HCT116 (cell line): ENCODE measurements around the gene KRTAP6-1. TPM values are rescaled to one million over a fixed set of nuclear protein-coding genes. Genes with fewer than 3 reads are reported as not detected.

Experiments
- ATAC-seq: fragments of 200-7000 bp; cut with Tn5 transposase; 2 replicates; pipeline ENCODE4 v1.9.1; 2020; ENCODE audit warnings: mild to moderate bottlenecking, moderate library complexity
- BruUV-seq: library from RNA; stranded (reverse); fragments of 400-500 nt; replicated peaks from 2 replicates; lab custom pipeline; 2021; lab: Mats Ljungman, UMichigan
- CTCF ChIA-PET: fragments of 300-600 bp; sonication (Branson Sonifier 250); formaldehyde crosslinking; loops from one replicate; lab custom pipeline; 2021; ENCODE audit warnings: antibody characterized with exemption; lab: Charles Lee
- POLR2A ChIA-PET: fragments of 300-600, 350-600 bp; sonication (Branson Sonifier 250); formaldehyde crosslinking; loops from one replicate; lab custom pipeline; 2021; ENCODE audit warnings: antibody characterized with exemption; lab: Charles Lee
- RAD21 ChIA-PET, 2 experiments: fragments of 300-600 bp; sonication (Branson Sonifier 250); formaldehyde crosslinking; loops; one replicate each; lab custom pipeline; 2023; ENCODE audit warnings: low total read pairs in 2 of 2; ENCODE audit not compliant: uncharacterized antibody in 2 of 2, unreplicated experiment in 2 of 2, low non-redundant PET in 1 of 2; lab: Charles Lee
- DNase-seq: peaks from one replicate; pipeline ENCODE4 v3.0.0-alpha.2; 2010; ENCODE audit warnings: low read depth, low spot score
- H2AFZ ChIP-seq: fragments of 200-600 bp; shearing (Covaris generic), sonication (generic); 2 replicates; pipeline ENCODE4 v1.6.1; 2017; ENCODE audit warnings: low read depth, mixed run types, mixed read lengths, antibody characterized with exemption, low read length; ENCODE audit not compliant: poor library complexity, severe bottlenecking
- H3K27ac ChIP-seq: 2 replicates; pipeline ENCODE4 v1.5.1; 2012; ENCODE audit warnings: low read depth, low read length
- H3K27me3 ChIP-seq: fragments of 200-600 bp; sonication (generic); 2 replicates; pipeline ENCODE4 v1.6.1; 2016; ENCODE audit warnings: mixed run types, low read length, mixed read lengths; ENCODE audit not compliant: insufficient read depth
- H3K36me3 ChIP-seq, 2 experiments: fragments of 200-500 bp in 1 of 2; fragments of 200-600 bp in 1 of 2; sonication (Bioruptor generic) in 1 of 2; sonication (generic) in 1 of 2; 2 replicates each; pipeline versions ENCODE4 v1.5.1 to v1.6.1; 2014 to 2016; ENCODE audit warnings: low read length in 2 of 2, inconsistent platforms in 1 of 2, mixed read lengths in 1 of 2, mixed run types in 1 of 2; ENCODE audit not compliant: insufficient read depth in 2 of 2, control insufficient read depth in 1 of 2
- H3K4me1 ChIP-seq, 2 experiments: fragments of 200-600 bp in 1 of 2; sonication (generic) in 1 of 2; 2 replicates each; pipeline versions ENCODE4 v1.5.1 to v1.6.1; 2012 to 2017; ENCODE audit warnings: low read length in 2 of 2, inconsistent platforms in 1 of 2, mild to moderate bottlenecking in 1 of 2, mixed read lengths in 1 of 2, mixed run types in 1 of 2, moderate library complexity in 1 of 2; ENCODE audit not compliant: insufficient read depth in 2 of 2, control insufficient read depth in 1 of 2
- H3K4me2 ChIP-seq: fragments of 200-600 bp; sonication (generic); 2 replicates; pipeline ENCODE4 v1.6.1; 2017; ENCODE audit warnings: mixed run types, low read length, mixed read lengths
- H3K4me3 ChIP-seq, 2 experiments: fragments of 200-600 bp in 1 of 2; sonication (generic) in 1 of 2; replicated peaks in 1 of 2; 2 replicates each; pipeline ENCODE4 v1.5.1; 2011 to 2016; ENCODE audit warnings: low read length in 2 of 2, control low read depth in 1 of 2, low read depth in 1 of 2, mild to moderate bottlenecking in 1 of 2, mixed read lengths in 1 of 2, mixed run types in 1 of 2
- H3K79me2 ChIP-seq: fragments of 200-600 bp; sonication (generic); 2 replicates; pipeline ENCODE4 v1.6.1; 2017; ENCODE audit warnings: mild to moderate bottlenecking, mixed run types, low read length, moderate library complexity, mixed read lengths; ENCODE audit not compliant: insufficient read depth
- H3K9ac ChIP-seq: fragments of 200-600 bp; sonication (generic); 2 replicates; pipeline ENCODE4 v1.6.1; 2016; ENCODE audit warnings: low read length, mixed read lengths
- H3K9me2 ChIP-seq: fragments of 200-600 bp; sonication (generic), shearing (Covaris generic); 2 replicates; pipeline ENCODE4 v1.6.1; 2017; ENCODE audit warnings: mixed run types, mild to moderate bottlenecking, moderate library complexity; ENCODE audit not compliant: insufficient read depth
- H3K9me3 ChIP-seq, 2 experiments: fragments of 200-500 bp in 1 of 2; fragments of 200-600 bp in 1 of 2; sonication (Bioruptor generic) in 1 of 2; sonication (generic) in 1 of 2; 2 replicates each; pipeline ENCODE4 v1.6.1; 2014 to 2017; ENCODE audit warnings: low read length in 2 of 2, mixed read lengths in 2 of 2, inconsistent platforms in 1 of 2, low read depth in 1 of 2, mild to moderate bottlenecking in 1 of 2, mixed run types in 1 of 2, moderate library complexity in 1 of 2; ENCODE audit not compliant: control insufficient read depth in 1 of 2, insufficient read depth in 1 of 2
- H4K20me1 ChIP-seq: fragments of 200-600 bp; sonication (generic), shearing (Covaris generic); 2 replicates; pipeline ENCODE4 v1.6.1; 2017; ENCODE audit warnings: mixed run types, mild to moderate bottlenecking, moderate library complexity; ENCODE audit not compliant: insufficient read depth
- CBX3 ChIP-seq: IDR thresholded peaks from 2 replicates; pipeline ENCODE4 v1.6.1; 2012; ENCODE audit warnings: low read depth
- CEBPB ChIP-seq: IDR thresholded peaks from 2 replicates; pipeline ENCODE4 v1.6.1; 2012; ENCODE audit warnings: low read depth
- EZH2 ChIP-seq: fragments of 200-600 bp; sonication (generic); IDR thresholded peaks from 2 replicates; pipeline ENCODE4 v1.6.1; 2017; ENCODE audit warnings: antibody characterized with exemption, mixed run types
- EZH2phosphoT487 ChIP-seq: fragments of 200-600 bp; IDR thresholded peaks from 2 replicates; pipeline ENCODE4 v1.6.1; 2018; ENCODE audit warnings: antibody characterized with exemption, borderline replicate concordance
- FOSL1 ChIP-seq: IDR thresholded peaks from 2 replicates; pipeline ENCODE4 v1.6.1; 2012; ENCODE audit warnings: low read depth
- POLR2A ChIP-seq: IDR thresholded peaks from 2 replicates; pipeline ENCODE4 v1.7.0; 2011; ENCODE audit warnings: borderline replicate concordance; ENCODE audit not compliant: insufficient read depth, insufficient read length; ENCODE audit errors: extremely low read depth
- POLR2AphosphoS5 ChIP-seq: IDR thresholded peaks from 2 replicates; pipeline ENCODE4 v1.6.1; 2011; ENCODE audit warnings: mild to moderate bottlenecking, low read depth, low read length, moderate library complexity
- SP1 ChIP-seq: IDR thresholded peaks from 2 replicates; pipeline ENCODE4 v1.6.1; 2012; ENCODE audit warnings: low read depth
- TCF7L2 ChIP-seq: IDR thresholded peaks from 2 replicates; pipeline ENCODE4 v1.7.0; 2011; ENCODE audit warnings: borderline replicate concordance, inconsistent platforms; ENCODE audit not compliant: insufficient read depth, insufficient read length; ENCODE audit errors: extremely low read depth
- ZFX ChIP-seq: fragments of 450-650 bp; IDR thresholded peaks from 2 replicates; pipeline ENCODE4 v1.6.1; 2017
- intact Hi-C: fragments of 100-400 bp; cut with micrococcal nuclease; formaldehyde crosslinking; loops from 2 replicates; pipeline ENCODE4 v1.10.0; 2022
- total RNA-seq: library from RNA; stranded (reverse); gene quantifications from one replicate; pipeline ENCODE4 v1.2.1, GENCODE V29; 2021; ENCODE audit not compliant: unreplicated experiment
- TF ChIP-seq, protein P1 (sequence below): IDR thresholded peaks from 2 replicates; pipeline ENCODE4 v1.6.1; 2012
- TF ChIP-seq, protein P2 (sequence below), 3 experiments: fragments of 200-600 bp in 1 of 3; sonication (generic) in 1 of 3; IDR thresholded peaks in 2 of 3; conservative IDR thresholded peaks in 1 of 3; 2 replicates each; pipeline ENCODE4 v1.5.1; 2012 to 2017; ENCODE audit warnings: low read depth in 2 of 3, low read length in 2 of 3, antibody characterized with exemption in 1 of 3, borderline replicate concordance in 1 of 3, control low read depth in 1 of 3, mild to moderate bottlenecking in 1 of 3, mixed read lengths in 1 of 3, mixed run types in 1 of 3, moderate library complexity in 1 of 3; ENCODE audit not compliant: insufficient read depth in 1 of 3
- TF ChIP-seq, protein P3 (sequence below): IDR thresholded peaks from 2 replicates; pipeline ENCODE4 v1.6.1; 2012; ENCODE audit warnings: low read depth
- TF ChIP-seq, protein P4 (sequence below): IDR thresholded peaks from 2 replicates; pipeline ENCODE4 v1.6.1; 2011; ENCODE audit warnings: mild to moderate bottlenecking, low read length, moderate library complexity; ENCODE audit not compliant: insufficient replicate concordance; ENCODE audit errors: extremely low read depth

Gene KRTAP6-1
- total RNA-seq, 1 experiment from 2014 or later: not detected

DNA sequence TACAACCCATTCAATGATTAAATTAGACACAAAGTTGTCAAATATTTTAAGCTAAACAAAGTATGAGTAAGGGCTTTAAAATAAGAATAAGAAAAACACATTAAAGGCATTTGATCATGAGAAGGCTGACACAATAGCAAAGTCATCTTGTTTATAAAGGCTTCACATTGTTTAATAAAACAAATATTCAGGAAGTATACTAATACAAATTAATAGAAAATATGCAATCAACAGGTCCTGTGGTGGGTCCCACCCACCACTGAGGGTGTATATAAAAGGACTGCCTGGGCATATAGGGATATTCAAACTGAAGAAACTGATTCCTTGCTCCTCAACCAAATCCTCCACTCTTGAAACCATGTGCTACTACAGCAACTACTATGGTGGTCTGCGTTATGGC, 21.2 kb upstream of the KRTAP6-1 start, which contains the start of gene KRTAP20-2 (continued):
- TF ChIP-seq, protein P1, sequence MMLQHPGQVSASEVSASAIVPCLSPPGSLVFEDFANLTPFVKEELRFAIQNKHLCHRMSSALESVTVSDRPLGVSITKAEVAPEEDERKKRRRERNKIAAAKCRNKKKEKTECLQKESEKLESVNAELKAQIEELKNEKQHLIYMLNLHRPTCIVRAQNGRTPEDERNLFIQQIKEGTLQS: no peak
- TF ChIP-seq POLR2A (no peak), ZFX (no peak), POLR2AphosphoS5 (no peak), TCF7L2 (no peak)
- TF ChIP-seq, protein P2, sequence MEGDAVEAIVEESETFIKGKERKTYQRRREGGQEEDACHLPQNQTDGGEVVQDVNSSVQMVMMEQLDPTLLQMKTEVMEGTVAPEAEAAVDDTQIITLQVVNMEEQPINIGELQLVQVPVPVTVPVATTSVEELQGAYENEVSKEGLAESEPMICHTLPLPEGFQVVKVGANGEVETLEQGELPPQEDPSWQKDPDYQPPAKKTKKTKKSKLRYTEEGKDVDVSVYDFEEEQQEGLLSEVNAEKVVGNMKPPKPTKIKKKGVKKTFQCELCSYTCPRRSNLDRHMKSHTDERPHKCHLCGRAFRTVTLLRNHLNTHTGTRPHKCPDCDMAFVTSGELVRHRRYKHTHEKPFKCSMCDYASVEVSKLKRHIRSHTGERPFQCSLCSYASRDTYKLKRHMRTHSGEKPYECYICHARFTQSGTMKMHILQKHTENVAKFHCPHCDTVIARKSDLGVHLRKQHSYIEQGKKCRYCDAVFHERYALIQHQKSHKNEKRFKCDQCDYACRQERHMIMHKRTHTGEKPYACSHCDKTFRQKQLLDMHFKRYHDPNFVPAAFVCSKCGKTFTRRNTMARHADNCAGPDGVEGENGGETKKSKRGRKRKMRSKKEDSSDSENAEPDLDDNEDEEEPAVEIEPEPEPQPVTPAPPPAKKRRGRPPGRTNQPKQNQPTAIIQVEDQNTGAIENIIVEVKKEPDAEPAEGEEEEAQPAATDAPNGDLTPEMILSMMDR (IDR thresholded peaks at IDR 0.05 in 2 of 3, conservative IDR thresholded peaks at IDR 0.05 in 1 of 3; ENCODE audit: borderline replicate concordance in 1 of 3, insufficient read depth in 1 of 3, low read depth in 2 of 3, low read length in 2 of 3): no peak

DNA sequence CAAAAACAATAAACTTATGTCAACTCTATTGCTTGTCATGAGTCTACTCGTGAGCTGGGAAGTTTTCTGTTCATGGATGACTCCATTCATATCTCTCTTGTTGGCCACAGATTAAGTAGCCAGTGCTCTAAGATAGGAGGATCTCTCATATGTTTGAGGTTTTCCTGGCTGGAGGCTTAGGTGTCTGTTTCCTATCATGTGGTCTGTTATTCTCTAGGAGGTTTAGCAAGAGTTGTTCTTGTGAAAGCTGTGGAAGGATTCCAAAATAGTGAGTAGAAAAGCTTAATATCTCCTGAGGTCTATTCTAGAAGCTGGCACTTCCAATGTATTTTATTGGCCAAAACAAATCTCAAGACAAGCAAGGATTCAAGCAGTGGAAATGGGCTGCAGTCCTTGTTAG, 15.5 kb upstream of the KRTAP6-1 start:
- Histone ChIP-seq H3K27ac (no peak overlapping the region), H3K27me3 (no peaks in the 10 kb centered on the region), H2AFZ (no peak overlapping the region), H3K79me2 (no peaks in the 10 kb centered on the region), H3K36me3 (no peaks in the 10 kb centered on the region), H4K20me1 (no peaks in the 10 kb centered on the region), H3K4me2 (no peak overlapping the region), H3K4me3 (no peak overlapping the region), H3K4me1 (no peaks in the 10 kb centered on the region), H3K9me3 (peaks cover 15 to 26% of the 10 kb centered on the region in 2 experiments; a peak in 2 of 4 replicates), H3K9ac (no peak overlapping the region), H3K9me2 (no peaks in the 10 kb centered on the region)
- ChIA-PET POLR2A (no interaction called here), RAD21 (no interaction called here), CTCF (no interaction called here)
- BruUV-seq: no TSS peak
- DNase-seq (no peak), ATAC-seq (no peak)
- intact Hi-C loops: no loop called here
- TF ChIP-seq EZH2 (no peak), CEBPB (no peak), FOSL1 (no peak), SP1 (no peak), EZH2phosphoT487 (no peak), TCF7L2 (no peak), CBX3 (no peak), POLR2A (no peak)
- TF ChIP-seq, protein P3, sequence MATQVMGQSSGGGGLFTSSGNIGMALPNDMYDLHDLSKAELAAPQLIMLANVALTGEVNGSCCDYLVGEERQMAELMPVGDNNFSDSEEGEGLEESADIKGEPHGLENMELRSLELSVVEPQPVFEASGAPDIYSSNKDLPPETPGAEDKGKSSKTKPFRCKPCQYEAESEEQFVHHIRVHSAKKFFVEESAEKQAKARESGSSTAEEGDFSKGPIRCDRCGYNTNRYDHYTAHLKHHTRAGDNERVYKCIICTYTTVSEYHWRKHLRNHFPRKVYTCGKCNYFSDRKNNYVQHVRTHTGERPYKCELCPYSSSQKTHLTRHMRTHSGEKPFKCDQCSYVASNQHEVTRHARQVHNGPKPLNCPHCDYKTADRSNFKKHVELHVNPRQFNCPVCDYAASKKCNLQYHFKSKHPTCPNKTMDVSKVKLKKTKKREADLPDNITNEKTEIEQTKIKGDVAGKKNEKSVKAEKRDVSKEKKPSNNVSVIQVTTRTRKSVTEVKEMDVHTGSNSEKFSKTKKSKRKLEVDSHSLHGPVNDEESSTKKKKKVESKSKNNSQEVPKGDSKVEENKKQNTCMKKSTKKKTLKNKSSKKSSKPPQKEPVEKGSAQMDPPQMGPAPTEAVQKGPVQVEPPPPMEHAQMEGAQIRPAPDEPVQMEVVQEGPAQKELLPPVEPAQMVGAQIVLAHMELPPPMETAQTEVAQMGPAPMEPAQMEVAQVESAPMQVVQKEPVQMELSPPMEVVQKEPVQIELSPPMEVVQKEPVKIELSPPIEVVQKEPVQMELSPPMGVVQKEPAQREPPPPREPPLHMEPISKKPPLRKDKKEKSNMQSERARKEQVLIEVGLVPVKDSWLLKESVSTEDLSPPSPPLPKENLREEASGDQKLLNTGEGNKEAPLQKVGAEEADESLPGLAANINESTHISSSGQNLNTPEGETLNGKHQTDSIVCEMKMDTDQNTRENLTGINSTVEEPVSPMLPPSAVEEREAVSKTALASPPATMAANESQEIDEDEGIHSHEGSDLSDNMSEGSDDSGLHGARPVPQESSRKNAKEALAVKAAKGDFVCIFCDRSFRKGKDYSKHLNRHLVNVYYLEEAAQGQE: no peak
- TF ChIP-seq, protein P2 (IDR thresholded peaks at IDR 0.05 in 2 of 3, conservative IDR thresholded peaks at IDR 0.05 in 1 of 3; ENCODE audit: borderline replicate concordance in 1 of 3, insufficient read depth in 1 of 3, low read depth in 2 of 3, low read length in 2 of 3): no peak
- TF ChIP-seq, protein P4, sequence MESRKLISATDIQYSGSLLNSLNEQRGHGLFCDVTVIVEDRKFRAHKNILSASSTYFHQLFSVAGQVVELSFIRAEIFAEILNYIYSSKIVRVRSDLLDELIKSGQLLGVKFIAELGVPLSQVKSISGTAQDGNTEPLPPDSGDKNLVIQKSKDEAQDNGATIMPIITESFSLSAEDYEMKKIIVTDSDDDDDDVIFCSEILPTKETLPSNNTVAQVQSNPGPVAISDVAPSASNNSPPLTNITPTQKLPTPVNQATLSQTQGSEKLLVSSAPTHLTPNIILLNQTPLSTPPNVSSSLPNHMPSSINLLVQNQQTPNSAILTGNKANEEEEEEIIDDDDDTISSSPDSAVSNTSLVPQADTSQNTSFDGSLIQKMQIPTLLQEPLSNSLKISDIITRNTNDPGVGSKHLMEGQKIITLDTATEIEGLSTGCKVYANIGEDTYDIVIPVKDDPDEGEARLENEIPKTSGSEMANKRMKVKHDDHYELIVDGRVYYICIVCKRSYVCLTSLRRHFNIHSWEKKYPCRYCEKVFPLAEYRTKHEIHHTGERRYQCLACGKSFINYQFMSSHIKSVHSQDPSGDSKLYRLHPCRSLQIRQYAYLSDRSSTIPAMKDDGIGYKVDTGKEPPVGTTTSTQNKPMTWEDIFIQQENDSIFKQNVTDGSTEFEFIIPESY: no peak
